Muscle layer of colon (tissue), 2 donors: Measurements from ENCODE around the gene ZNF330.
"Not testable (repeated sequence)": the region's sequence is repeated elsewhere in the genome, so short reads cannot be mapped to it uniquely, and the experiment has no call there.

Source experiments
- H3K27ac ChIP-seq: one replicate; pipeline ENCODE4 v1.7.0; 2013; ENCODE audit warnings: low read depth, mild to moderate bottlenecking, low read length, moderate library complexity
- H3K27me3 ChIP-seq, 2 donors: one replicate each; pipeline ENCODE4 v1.7.0; 2013; ENCODE audit warnings: low read length in 2 of 2, mild to moderate bottlenecking in 2 of 2; ENCODE audit not compliant: insufficient read depth in 2 of 2, control insufficient read depth in 1 of 2
- H3K36me3 ChIP-seq: one replicate; pipeline ENCODE4 v1.7.0; 2013; ENCODE audit warnings: mild to moderate bottlenecking, low read length; ENCODE audit not compliant: insufficient read depth
- H3K4me1 ChIP-seq: one replicate; pipeline ENCODE4 v1.7.0; 2013; ENCODE audit warnings: mild to moderate bottlenecking, low read length; ENCODE audit not compliant: insufficient read depth
- H3K4me3 ChIP-seq, 2 donors: one replicate each; pipeline ENCODE4 v1.7.0; 2013; ENCODE audit warnings: low read length in 2 of 2, low read depth in 1 of 2, mild to moderate bottlenecking in 1 of 2, moderate library complexity in 1 of 2
- H3K9ac ChIP-seq: one replicate; pipeline ENCODE4 v1.7.0; 2013; ENCODE audit warnings: low read length
- H3K9me3 ChIP-seq: one replicate; pipeline ENCODE4 v1.7.0; 2013; ENCODE audit warnings: mild to moderate bottlenecking, low read length
- donor health status: abdominal sarcoma.
- donor health status: Adenocarcinoma of cecum.

The ZNF330 gene

DNA sequence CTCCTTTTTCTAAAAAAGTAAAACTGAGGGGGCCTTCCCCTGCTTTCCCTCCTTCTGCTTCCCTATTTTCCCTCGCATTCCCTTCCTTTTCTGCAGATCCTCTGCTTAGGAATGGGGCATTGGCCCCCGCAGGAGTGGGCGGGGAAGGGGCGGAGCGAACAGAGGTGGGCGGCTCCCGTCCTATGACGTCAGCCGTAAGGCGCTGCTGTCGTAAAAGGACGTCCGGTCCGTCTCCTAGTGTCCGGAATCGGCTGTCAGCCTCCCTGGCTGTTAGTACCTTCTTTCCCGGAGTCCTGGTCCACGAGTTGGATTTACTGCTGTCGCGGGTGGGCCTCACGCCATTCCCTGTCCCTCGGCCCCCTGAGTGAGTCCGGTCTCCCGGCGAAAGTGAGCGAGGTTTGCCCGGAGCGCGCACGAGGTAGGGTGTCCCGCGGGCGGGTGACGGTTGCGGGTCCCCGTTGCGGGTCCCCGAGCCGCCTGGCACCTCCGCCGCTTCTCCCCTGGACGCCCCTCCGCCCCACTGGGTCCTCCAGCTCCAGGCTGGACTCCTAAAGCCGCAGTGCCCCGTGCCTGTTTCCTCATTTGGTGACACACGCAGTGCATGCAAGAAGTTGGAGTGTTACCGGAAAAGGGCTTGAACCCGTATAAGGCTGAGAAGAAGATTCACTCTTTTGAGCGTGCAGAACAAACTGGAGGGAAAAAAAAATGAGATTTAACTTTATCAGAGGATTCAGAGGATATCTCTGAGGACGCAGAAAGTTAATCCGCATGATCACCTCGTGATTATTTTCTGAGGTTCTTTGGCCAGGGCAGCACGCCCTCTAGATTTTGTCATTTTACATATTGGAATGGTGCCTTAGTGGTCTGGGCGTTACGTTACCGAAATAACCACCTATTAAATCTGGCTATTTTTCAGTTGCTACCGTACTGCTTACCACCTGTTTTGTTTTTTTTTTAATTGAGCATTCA, at the start of gene ZNF330:
Gene ZNF330, plus strand, starts transcription at position 205 of the 969 bp plus-strand sequence. CDS start 1,477 bp downstream, outside the sequence.
- Histone ChIP-seq H3K36me3 (peaks cover 14% of the 10 kb centered on the region), H3K4me3 (peak within 1 kb of the TSS; percentile 93 to 98), H3K27me3 (no peaks in the 10 kb centered on the region), H3K9me3 (no peaks in the 10 kb centered on the region), H3K9ac (peak within 1 kb of the TSS; percentile 91), H3K4me1 (peaks cover 17% of the 10 kb centered on the region), H3K27ac (peak within 1 kb of the TSS; percentile 98)

DNA sequence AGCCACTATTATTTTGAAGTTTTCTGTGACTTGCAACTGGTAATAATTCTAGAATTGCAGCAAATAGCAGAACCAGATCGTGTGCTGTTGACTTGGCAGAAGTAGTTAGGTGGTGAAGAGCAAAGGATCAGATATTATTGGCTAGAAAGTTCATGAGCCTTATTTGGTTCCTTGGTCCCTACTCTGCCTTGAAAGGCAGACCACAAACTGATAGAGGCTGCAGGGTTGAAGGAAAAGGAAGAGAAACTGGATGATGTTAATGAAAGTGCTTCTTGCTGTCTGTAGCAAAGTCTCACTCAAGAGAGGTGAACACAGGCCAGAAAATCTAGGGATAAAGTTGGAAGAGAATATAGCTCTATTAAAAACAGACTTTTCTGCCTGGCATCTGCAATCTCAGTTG, 46.2 kb upstream of the ZNF330 start:
- H3K36me3 ChIP-seq = no peaks in the 10 kb centered on the region
- H3K9ac ChIP-seq = no peak overlapping the region
- H3K27ac ChIP-seq = no peak overlapping the region
- H3K4me1 ChIP-seq = no peaks in the 10 kb centered on the region
- H3K4me3 ChIP-seq = no peak overlapping the region
- H3K9me3 ChIP-seq = no peaks in the 10 kb centered on the region
- no peaks in the 10 kb centered on the region for H3K27me3 ChIP-seq

DNA sequence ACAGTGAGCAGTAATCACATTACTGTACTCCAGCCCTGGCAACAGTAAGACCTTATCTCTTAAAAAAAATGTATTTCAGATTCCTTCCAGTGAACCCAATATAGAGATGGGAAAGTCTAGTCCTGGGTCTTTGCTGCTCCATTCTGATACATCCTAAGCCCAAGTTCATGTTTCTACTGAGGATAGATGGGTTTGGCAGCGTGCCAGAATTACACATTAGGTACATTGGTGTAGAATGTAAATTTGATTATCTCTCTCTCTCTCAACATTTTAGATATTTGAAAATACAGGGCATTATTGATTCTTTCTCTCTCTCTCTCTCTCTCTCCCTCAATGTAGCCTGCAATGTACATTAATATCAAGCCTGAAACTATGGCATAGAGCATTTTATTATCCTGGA, 43.5 kb upstream of the ZNF330 start:
- Histone ChIP-seq H3K4me1 (no peaks in the 10 kb centered on the region), H3K9ac (no peak overlapping the region), H3K36me3 (no peaks in the 10 kb centered on the region), H3K27me3 (no peaks in the 10 kb centered on the region), H3K27ac (no peak overlapping the region), H3K9me3 (no peaks in the 10 kb centered on the region), H3K4me3 (no peak overlapping the region)

DNA sequence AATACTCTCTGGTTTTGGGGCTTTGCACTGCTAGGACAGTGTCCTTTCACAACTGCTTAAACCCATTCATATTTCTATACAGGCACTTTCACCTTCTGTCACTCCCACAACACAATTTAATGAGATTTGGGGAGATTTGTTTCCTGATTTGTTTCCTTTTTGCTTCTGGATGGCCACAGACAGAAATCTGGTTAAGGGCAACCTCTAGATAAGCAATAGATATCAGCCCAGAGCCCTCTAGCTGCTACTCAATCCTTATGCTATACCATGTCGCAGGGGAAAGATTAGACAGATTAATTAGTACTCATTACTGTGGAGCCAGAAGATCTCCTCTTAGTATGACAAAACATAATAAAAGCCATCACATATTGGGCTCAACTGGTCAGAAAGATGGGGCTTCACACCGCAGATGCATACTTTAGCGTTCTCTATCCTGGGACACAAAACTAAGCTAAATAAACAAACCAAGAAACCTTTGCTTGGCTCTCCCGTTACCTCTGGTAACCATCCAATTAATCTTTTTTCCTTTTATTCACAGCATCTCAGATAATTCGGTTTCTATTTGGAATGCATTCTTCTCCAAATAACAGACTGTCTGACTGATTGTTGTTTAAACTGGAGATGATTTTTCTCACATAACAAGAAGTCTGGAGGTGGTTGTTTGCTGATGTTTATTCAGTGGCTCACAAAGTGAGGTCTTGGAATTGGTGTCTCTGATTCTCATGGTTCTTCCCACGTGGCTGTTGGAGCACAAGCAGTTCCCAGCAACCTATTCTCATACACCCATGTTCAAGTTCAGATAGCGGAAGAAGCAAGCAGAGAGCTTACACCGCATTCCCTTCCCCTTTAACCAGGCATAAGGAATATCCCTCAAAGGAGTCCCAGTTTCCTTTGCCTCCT, 41.0 kb upstream of the ZNF330 start:
- Histone ChIP-seq H3K9ac (no peak overlapping the region), H3K36me3 (no peaks in the 10 kb centered on the region), H3K27ac (no peak overlapping the region), H3K4me3 (no peak overlapping the region), H3K4me1 (no peaks in the 10 kb centered on the region), H3K9me3 (no peaks in the 10 kb centered on the region), H3K27me3 (no peaks in the 10 kb centered on the region)

DNA sequence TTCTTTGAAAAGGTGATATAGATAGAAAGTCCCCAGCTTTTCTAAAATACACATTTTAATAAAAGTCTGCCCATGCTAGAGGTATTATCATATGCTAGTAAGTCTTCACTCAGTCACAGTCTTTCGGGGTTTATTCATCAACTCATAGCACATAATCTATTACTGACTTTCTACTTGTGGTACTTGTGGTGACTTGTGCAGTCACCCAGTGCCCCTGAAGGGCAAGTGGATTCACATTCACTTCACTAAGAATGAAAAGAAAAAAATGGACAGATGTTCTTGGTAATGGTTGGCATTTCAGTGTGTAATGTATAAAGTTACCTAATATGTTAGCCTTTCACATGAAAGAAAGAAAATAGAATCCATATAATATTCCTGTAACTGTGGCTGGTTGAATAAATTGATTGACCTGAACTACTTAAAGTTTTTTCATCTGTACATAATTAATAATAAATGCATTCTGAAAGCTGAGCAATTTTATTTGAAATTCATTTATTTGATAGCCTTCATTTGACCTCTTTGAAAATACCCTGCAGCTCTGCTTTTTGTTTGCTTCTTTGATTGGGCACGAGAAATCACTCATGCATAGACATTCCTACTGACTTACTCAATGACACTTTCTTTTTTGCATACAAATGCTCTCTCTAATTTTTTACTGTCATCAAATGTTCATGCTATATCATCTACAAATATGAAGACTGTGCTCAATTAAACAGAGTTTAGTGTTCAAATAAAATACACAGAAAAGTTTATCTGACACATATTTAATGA, 39.5 kb upstream of the ZNF330 start:
- no peaks in the 10 kb centered on the region for H3K4me1 ChIP-seq
- H3K4me3 ChIP-seq = no peak overlapping the region
- H3K27me3 ChIP-seq = no peaks in the 10 kb centered on the region
- no peaks in the 10 kb centered on the region for H3K36me3 ChIP-seq
- H3K27ac ChIP-seq = no peak overlapping the region
- no peaks in the 10 kb centered on the region for H3K9me3 ChIP-seq
- H3K9ac ChIP-seq = no peak overlapping the region

DNA sequence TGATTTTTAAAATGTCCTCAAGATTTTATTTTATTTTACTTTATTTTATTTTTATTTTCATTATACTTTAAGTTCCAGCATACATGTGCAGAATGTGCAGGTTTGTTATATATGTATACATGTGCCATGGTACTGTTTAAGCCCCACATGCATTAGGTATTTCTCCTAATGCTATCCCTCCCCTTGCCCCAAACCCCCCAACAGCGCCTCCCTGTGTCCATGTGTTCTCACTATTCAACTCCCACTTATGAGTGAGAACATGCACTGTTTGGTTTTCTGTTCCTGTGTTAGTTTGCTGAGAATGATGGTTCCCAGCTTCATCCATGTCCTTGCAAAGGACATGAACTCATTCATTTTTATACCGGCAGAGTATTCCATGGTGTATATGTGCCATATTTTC, 37.2 kb upstream of the ZNF330 start:
- not testable (repeated sequence) for H3K9me3 ChIP-seq, H3K9ac ChIP-seq, H3K36me3 ChIP-seq, H3K27me3 ChIP-seq, H3K4me1 ChIP-seq, H3K27ac ChIP-seq, H3K4me3 ChIP-seq

DNA sequence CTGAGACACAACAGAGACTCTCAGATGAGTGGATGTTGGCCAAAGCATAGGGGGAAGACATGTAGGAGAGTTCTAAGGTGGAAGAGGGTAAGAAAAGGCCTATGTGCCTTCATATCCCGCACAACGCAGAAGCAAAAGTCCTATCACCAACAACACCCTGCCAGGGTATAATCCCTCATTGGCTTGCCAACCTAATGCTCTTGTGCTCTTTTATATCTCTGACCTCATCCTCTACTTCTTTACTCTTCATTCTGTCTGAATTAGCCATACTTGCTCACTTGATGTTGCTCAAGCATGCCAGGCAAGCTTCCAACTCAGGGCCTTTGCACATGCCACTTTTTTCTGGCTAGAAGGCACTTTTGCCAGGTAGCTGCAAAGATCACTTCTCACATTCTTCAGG, 28.1 kb upstream of the ZNF330 start:
- H3K9ac ChIP-seq = no peak overlapping the region
- H3K36me3 ChIP-seq = no peaks in the 10 kb centered on the region
- H3K9me3 ChIP-seq = no peaks in the 10 kb centered on the region
- no peaks in the 10 kb centered on the region for H3K4me1 ChIP-seq
- H3K27ac ChIP-seq = no peak overlapping the region
- H3K4me3 ChIP-seq = no peak overlapping the region
- no peaks in the 10 kb centered on the region for H3K27me3 ChIP-seq

DNA sequence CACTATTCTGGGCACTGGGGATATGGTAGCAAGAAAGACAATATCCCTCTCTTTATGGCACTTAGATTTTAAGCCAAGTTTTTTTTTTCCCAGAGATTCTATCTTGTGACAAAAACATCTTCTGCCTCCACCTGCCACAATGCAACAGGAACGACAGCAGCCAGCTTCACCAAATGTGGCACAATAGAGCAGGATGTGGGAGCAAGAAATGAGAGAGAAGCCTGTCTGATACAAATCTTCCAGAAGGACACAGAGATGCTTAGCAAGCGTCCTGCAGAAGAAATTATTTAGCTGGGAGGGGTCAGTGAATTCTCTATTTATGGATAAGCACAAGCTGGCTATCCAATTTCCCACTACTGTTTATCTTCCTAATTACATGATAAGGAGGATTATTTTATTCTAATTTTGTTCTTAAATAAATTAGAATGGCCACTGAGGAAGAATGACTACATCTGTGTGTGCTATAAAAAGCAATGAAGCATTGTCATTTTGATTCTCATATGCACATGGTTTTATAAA, 27.1 kb upstream of the ZNF330 start:
- Histone ChIP-seq H3K9me3 (no peaks in the 10 kb centered on the region), H3K4me1 (no peaks in the 10 kb centered on the region), H3K27me3 (no peaks in the 10 kb centered on the region), H3K9ac (no peak overlapping the region), H3K27ac (no peak overlapping the region), H3K4me3 (no peak overlapping the region), H3K36me3 (no peaks in the 10 kb centered on the region)

DNA sequence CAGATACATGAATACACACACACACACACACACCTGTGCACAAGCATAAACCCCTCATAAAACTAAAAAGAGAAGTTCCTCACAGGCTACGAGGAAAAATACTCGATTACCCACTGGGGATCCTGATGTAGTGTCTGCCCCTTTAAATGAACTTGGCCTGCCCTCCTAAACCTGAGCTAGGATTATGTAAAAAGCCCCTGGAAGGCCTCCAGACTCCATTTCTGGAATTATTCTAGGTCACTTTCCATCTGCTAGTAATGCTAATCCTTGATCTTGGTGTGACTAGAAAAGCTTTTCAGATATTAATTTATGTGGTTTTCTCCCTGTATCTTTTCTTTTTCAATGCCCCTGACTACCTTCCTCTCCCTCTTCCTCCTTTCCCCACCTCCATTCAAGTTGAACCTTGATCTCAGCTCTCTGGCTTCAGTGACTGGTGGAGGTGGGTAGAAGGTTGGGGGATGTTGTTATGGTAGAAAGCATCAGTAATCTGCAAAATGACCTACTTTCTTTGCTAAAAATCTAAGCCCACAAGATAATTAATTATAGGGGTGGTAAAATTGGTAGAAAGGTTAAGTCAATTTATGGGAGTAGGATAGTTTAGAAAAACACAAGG, 25.5 kb upstream of the ZNF330 start:
- Histone ChIP-seq H3K27me3 (no peaks in the 10 kb centered on the region), H3K27ac (no peak overlapping the region), H3K36me3 (no peaks in the 10 kb centered on the region), H3K4me3 (no peak overlapping the region), H3K4me1 (no peaks in the 10 kb centered on the region), H3K9me3 (no peaks in the 10 kb centered on the region), H3K9ac (no peak overlapping the region)

DNA sequence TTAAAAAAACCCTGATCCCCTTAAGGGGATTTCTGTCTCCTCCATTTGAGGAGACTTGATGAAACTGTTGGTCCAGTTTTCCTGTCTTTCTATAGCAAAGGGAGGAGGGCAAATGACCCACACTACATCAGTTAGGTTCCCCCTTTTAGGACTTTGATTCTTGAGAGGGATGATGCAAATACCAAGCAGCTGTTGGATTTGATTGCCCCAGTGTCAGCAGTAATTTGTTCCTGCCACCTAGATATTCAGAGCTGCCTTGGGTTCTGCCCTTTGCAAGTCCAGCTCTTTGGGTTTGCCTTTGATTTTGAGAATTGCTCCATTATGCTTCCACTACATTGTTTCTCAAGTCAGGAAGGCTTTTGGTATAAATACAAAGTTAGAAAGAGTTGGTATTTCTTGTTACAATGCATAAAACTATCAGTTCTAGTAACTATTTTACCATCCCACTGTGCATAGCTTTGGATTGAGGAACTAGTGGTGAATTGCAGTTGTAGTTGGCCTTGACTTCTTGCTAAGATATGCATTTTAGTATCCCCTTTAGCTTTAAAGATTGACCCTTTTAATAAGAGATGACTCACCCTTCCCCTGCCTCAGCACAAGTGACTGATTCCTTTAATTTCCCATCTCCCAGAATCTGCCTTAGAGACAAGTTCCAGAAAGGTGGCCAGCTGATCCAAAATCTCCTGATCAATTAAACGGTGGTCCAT, 24.3 kb upstream of the ZNF330 start:
- no peaks in the 10 kb centered on the region for H3K4me1 ChIP-seq
- no peak overlapping the region for H3K4me3 ChIP-seq
- no peak overlapping the region for H3K9ac ChIP-seq
- H3K36me3 ChIP-seq = no peaks in the 10 kb centered on the region
- H3K27ac ChIP-seq = no peak overlapping the region
- H3K9me3 ChIP-seq = no peaks in the 10 kb centered on the region
- no peaks in the 10 kb centered on the region for H3K27me3 ChIP-seq
